Panc1 (cell line): ENCODE results near the gene AP1S1. TPM values are rescaled to one million over a fixed set of nuclear protein-coding genes. Genes with fewer than 3 reads are reported as not detected.

Experiments
- ATAC-seq: fragments of 200-7000 bp; cut with Tn5 transposase; 2 replicates; pipeline ENCODE4 v1.9.1; 2020; ENCODE audit warnings: mild to moderate bottlenecking, moderate library complexity
- BruUV-seq: library from RNA; stranded (reverse); fragments of 400-500 nt; replicated peaks from 2 replicates; lab custom pipeline; 2021; lab: Mats Ljungman, UMichigan
- CTCF ChIA-PET: fragments of 300-600 bp; sonication (Branson Sonifier 250); formaldehyde crosslinking; loops from one replicate; lab custom pipeline; 2022; ENCODE audit warnings: antibody characterized with exemption; lab: Charles Lee
- POLR2A ChIA-PET: fragments of 300-600 bp; sonication (Branson Sonifier 250); formaldehyde crosslinking; loops from one replicate; lab custom pipeline; 2022; ENCODE audit warnings: antibody characterized with exemption; lab: Charles Lee
- DNase-seq: peaks from one replicate; pipeline ENCODE4 v3.0.0-alpha.2; 2010; ENCODE audit warnings: low read depth, low spot score
- H3K27ac ChIP-seq: 2 replicates; pipeline ENCODE4 v1.5.1; 2011; ENCODE audit warnings: mild to moderate bottlenecking, low read length, inconsistent platforms
- H3K27me3 ChIP-seq: fragments of 200-500 bp; sonication (Bioruptor generic); 2 replicates; pipeline ENCODE4 v1.6.0; 2014; ENCODE audit warnings: low read length, inconsistent platforms; ENCODE audit not compliant: control insufficient read depth, insufficient read depth
- H3K36me3 ChIP-seq: fragments of 200-500 bp; sonication (Bioruptor generic); 2 replicates; pipeline ENCODE4 v1.5.1; 2014; ENCODE audit warnings: inconsistent platforms, mild to moderate bottlenecking, low read length, moderate library complexity; ENCODE audit not compliant: control insufficient read depth, insufficient read depth
- H3K4me1 ChIP-seq: 2 replicates; pipeline ENCODE4 v1.5.1; 2011; ENCODE audit warnings: inconsistent platforms, mild to moderate bottlenecking, low read length, moderate library complexity; ENCODE audit not compliant: control insufficient read depth, insufficient read depth
- H3K4me3 ChIP-seq, 2 experiments: 2 replicates each; pipeline ENCODE4 v1.5.1; 2011 to 2012; ENCODE audit warnings: low read depth in 2 of 2, low read length in 2 of 2, mild to moderate bottlenecking in 2 of 2, inconsistent platforms in 1 of 2, moderate library complexity in 1 of 2
- H3K9me3 ChIP-seq: fragments of 200-500 bp; sonication (Bioruptor generic); 2 replicates; pipeline ENCODE4 v1.5.1; 2014; ENCODE audit warnings: low read depth, mild to moderate bottlenecking, inconsistent platforms, low read length, moderate library complexity; ENCODE audit not compliant: control insufficient read depth, insufficient read depth
- POLR2AphosphoS5 ChIP-seq: IDR thresholded peaks from 2 replicates; pipeline ENCODE4 v1.6.1; 2012; ENCODE audit warnings: mild to moderate bottlenecking, low read depth, low read length, moderate library complexity
- REST ChIP-seq, 2 experiments: IDR thresholded peaks; 2 replicates each; pipeline ENCODE4 v1.6.1; 2011 to 2012; ENCODE audit warnings: low read depth in 2 of 2, control low read depth in 1 of 2, low read length in 1 of 2, mild to moderate bottlenecking in 1 of 2, moderate library complexity in 1 of 2; ENCODE audit not compliant: insufficient read depth in 1 of 2
- SIN3A ChIP-seq: IDR thresholded peaks from 2 replicates; pipeline ENCODE4 v1.6.1; 2012; ENCODE audit warnings: low read depth, mild to moderate bottlenecking, low read length, moderate library complexity, borderline replicate concordance; ENCODE audit not compliant: insufficient read depth
- TCF7L2 ChIP-seq: IDR thresholded peaks from 2 replicates; pipeline ENCODE4 v1.6.1; 2011; ENCODE audit warnings: mild to moderate bottlenecking, low read depth, low read length, inconsistent platforms
- in situ Hi-C: cut with HindIII; loops from 2 replicates; pipeline ENCODE4 v1.10.0; 2016; ENCODE audit warnings: low sequenced_read_pairs, low pct_unique_long_range_greater_than_20kb
- intact Hi-C: fragments of 100-400 bp; cut with micrococcal nuclease; formaldehyde crosslinking; loops from one replicate; pipeline ENCODE4 v1.10.0; 2022; ENCODE audit not compliant: unreplicated experiment
- total RNA-seq: library from RNA; stranded (reverse); gene quantifications from one replicate; pipeline ENCODE4 v1.2.1, GENCODE V29; 2021; ENCODE audit not compliant: unreplicated experiment
- TF ChIP-seq, protein P1 (sequence below): fragments of 450-650 bp; IDR thresholded peaks from 2 replicates; pipeline ENCODE4 v1.5.1; 2017; ENCODE audit warnings: mild to moderate bottlenecking

Gene AP1S1
- total RNA-seq, 1 experiment from 2014 or later = 74.2 TPM

DNA sequence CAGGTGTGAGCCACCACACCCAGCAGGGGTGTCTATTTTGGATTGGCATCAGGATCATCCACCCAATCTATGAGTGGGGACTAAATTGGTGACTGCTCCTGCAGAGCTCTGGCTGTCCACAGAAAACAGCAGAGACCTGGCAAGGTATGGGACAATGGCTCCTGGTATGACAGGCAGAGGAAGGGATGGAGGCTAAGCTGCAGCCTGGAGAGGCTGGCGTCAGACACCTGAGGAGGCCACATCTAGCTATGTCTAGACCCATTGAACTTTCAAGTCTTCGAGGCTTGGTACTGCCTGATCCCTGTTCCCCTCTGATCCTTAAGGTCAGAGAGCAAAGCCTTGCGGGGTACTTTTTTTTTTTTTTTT is 30.6 kb upstream of the AP1S1 start:
- no peak for DNase-seq

GRCh38 chr7:101124376-101125056 is 29.8 kb upstream of the AP1S1 start:
- Histone ChIP-seq H3K9me3 (no peaks in the 10 kb centered on the region), H3K4me3 (peak overlapping the region in 1 of 2 experiments; percentile 14; a peak in 1 of 4 replicates), H3K36me3 (no peaks in the 10 kb centered on the region), H3K4me1 (peaks cover 68% of the 10 kb centered on the region), H3K27ac (peak overlapping the region; percentile 98), H3K27me3 (no peaks in the 10 kb centered on the region)
- in situ Hi-C loops (no loop called here), intact Hi-C loops (no loop called here)
- ATAC-seq = peak; percentile 51
- no peak for DNase-seq
- POLR2A ChIA-PET = interaction anchor here (0.9 to 1.3 kb wide), 4 partner anchors 15 to 30 kb away, joined by 3 to 9 read pairs (median 4); no protein-coding TSS in a partner anchor
- TF ChIP-seq, protein P1, sequence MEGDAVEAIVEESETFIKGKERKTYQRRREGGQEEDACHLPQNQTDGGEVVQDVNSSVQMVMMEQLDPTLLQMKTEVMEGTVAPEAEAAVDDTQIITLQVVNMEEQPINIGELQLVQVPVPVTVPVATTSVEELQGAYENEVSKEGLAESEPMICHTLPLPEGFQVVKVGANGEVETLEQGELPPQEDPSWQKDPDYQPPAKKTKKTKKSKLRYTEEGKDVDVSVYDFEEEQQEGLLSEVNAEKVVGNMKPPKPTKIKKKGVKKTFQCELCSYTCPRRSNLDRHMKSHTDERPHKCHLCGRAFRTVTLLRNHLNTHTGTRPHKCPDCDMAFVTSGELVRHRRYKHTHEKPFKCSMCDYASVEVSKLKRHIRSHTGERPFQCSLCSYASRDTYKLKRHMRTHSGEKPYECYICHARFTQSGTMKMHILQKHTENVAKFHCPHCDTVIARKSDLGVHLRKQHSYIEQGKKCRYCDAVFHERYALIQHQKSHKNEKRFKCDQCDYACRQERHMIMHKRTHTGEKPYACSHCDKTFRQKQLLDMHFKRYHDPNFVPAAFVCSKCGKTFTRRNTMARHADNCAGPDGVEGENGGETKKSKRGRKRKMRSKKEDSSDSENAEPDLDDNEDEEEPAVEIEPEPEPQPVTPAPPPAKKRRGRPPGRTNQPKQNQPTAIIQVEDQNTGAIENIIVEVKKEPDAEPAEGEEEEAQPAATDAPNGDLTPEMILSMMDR = no peak
- peak; percentile 66; the same call in 1 of the 2 replicates for TF ChIP-seq TCF7L2
- no peak for TF ChIP-seq SIN3A
- no peak for TF ChIP-seq REST (IDR thresholded peaks at IDR 0.05; ENCODE audit: insufficient read depth in 1 of 2, low read depth in 2 of 2, low read length in 1 of 2)
- peak; percentile 67 for TF ChIP-seq POLR2AphosphoS5
- CTCF ChIA-PET = no interaction called here
- TSS peak; percentile 94 for BruUV-seq

More for the DNA sequence above, 30.6 kb upstream of the AP1S1 start:
- Histone ChIP-seq H3K27ac (peak overlapping the region; percentile 98), H3K4me3 (no peak overlapping the region), H3K9me3 (no peaks in the 10 kb centered on the region), H3K27me3 (no peaks in the 10 kb centered on the region), H3K4me1 (peaks cover 71% of the 10 kb centered on the region), H3K36me3 (no peaks in the 10 kb centered on the region)
- ATAC-seq = no peak
- TF ChIP-seq, protein P1 = no peak
- TF ChIP-seq SIN3A (no peak), TCF7L2 (no peak), POLR2AphosphoS5 (no peak)
- no TSS peak for BruUV-seq
- in situ Hi-C loops (no loop called here), intact Hi-C loops (no loop called here)
- CTCF ChIA-PET = interaction anchor here (1.2 kb wide), 1 partner anchor 20 kb away, joined by 3 read pairs; no protein-coding TSS in a partner anchor
- POLR2A ChIA-PET = interaction anchor here (0.9 to 1.1 kb wide), 3 partner anchors 9 to 29 kb away, joined by 3 read pairs; no protein-coding TSS in a partner anchor
